ENCODE measurements around the gene MFSD6. TPM values are rescaled to one million over a fixed set of nuclear protein-coding genes. Genes with fewer than 3 reads are reported as not detected.

The MFSD6 gene
- total RNA-seq, 1 donor from 2014 or later: 55.8 TPM

DNA sequence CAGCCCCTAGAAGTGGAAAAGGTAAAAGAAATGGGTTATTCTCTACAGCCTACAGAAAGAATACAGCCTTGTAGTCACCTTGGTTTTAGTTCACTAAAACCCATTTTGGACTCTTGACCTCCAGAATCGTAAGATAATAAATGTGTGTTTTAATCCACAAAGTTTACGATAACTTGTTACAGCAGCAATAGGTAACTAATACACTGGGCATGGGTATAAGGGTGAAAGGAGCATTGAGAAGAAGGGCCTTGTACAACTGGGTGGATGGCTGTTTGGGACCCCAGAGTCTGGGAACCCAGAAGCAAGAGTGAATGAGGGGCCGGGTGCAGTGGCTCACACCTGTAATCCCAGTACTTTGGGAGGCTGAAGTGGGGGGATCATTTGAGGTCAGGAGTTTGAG is 2.2 kb upstream of the MFSD6 start:
- Histone ChIP-seq H3K27ac (no peak overlapping the region), H3K9me3 (no peaks in the 10 kb centered on the region), H3K36me3 (no peaks in the 10 kb centered on the region), H3K4me1 (peaks cover 19% of the 10 kb centered on the region), H3K4me3 (no peak overlapping the region), H3K27me3 (no peaks in the 10 kb centered on the region)
- DNase-seq: no peak
- no peak for ATAC-seq
- intact Hi-C loops (cut with DNase I): no loop called here
- TF ChIP-seq, protein P1, sequence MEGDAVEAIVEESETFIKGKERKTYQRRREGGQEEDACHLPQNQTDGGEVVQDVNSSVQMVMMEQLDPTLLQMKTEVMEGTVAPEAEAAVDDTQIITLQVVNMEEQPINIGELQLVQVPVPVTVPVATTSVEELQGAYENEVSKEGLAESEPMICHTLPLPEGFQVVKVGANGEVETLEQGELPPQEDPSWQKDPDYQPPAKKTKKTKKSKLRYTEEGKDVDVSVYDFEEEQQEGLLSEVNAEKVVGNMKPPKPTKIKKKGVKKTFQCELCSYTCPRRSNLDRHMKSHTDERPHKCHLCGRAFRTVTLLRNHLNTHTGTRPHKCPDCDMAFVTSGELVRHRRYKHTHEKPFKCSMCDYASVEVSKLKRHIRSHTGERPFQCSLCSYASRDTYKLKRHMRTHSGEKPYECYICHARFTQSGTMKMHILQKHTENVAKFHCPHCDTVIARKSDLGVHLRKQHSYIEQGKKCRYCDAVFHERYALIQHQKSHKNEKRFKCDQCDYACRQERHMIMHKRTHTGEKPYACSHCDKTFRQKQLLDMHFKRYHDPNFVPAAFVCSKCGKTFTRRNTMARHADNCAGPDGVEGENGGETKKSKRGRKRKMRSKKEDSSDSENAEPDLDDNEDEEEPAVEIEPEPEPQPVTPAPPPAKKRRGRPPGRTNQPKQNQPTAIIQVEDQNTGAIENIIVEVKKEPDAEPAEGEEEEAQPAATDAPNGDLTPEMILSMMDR (IDR thresholded peaks at IDR 0.05): no peak

- intact Hi-C loops (cut with DNase I): no loop called here
These were observed 1.4 kb upstream of the MFSD6 start for GRCh38 chr2:190406805-190407204.

DNA sequence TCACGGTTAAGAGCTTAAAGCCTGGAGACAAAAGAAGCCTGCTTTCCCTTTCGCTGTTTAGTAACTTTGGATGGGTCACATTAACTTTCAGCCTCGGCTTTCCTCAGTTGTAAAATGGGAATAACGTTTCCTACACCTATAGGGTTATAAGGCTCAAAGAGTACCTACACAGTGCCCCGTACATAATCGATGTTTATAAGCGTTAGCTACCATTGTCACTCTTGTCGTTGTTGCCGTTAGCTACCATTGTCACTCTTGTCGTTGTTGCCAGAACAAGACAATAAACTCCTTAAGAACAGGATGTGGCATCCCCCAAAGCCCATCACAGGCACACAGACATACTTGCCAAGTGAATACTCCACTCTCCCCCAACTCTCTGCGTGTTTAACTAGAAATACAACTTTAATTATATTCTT is 901 bp upstream of the MFSD6 start:
- no peak for DNase-seq
- peak overlapping the region; percentile 73 for H3K4me3 ChIP-seq
- H3K27me3 ChIP-seq: no peaks in the 10 kb centered on the region
- TF ChIP-seq, protein P1 (IDR thresholded peaks at IDR 0.05): no peak
- no peaks in the 10 kb centered on the region for H3K36me3 ChIP-seq
- peak overlapping the region; percentile 90 for H3K27ac ChIP-seq
- no peaks in the 10 kb centered on the region for H3K9me3 ChIP-seq
- ATAC-seq: no peak
- intact Hi-C loops (cut with DNase I): no loop called here
- H3K4me1 ChIP-seq: peaks cover 27% of the 10 kb centered on the region

More at GRCh38 chr2:190406805-190407204, 1.4 kb upstream of the MFSD6 start:
- peaks cover 27% of the 10 kb centered on the region for H3K4me1 ChIP-seq
- DNase-seq: no peak
- no peaks in the 10 kb centered on the region for H3K9me3 ChIP-seq
- H3K27ac ChIP-seq: peak overlapping the region; percentile 90
- TF ChIP-seq, protein P1 (IDR thresholded peaks at IDR 0.05): no peak
- no peaks in the 10 kb centered on the region for H3K36me3 ChIP-seq
- H3K27me3 ChIP-seq: no peaks in the 10 kb centered on the region
- H3K4me3 ChIP-seq: no peak overlapping the region
- ATAC-seq: no peak

GRCh38 chr2:190408538-190409271 is 550 bp downstream of the MFSD6 start:
- TF ChIP-seq, protein P1 (IDR thresholded peaks at IDR 0.05): no peak
- no peaks in the 10 kb centered on the region for H3K9me3 ChIP-seq
- peak overlapping the region; percentile 90 for H3K27ac ChIP-seq
- peaks cover 27% of the 10 kb centered on the region for H3K4me1 ChIP-seq
- H3K27me3 ChIP-seq: no peaks in the 10 kb centered on the region
- peak; percentile 75 for ATAC-seq
- intact Hi-C loops (cut with DNase I): no loop called here
- H3K4me3 ChIP-seq: peak overlapping the region; percentile 73
- no peaks in the 10 kb centered on the region for H3K36me3 ChIP-seq
- DNase-seq: peak; percentile 87

DNA sequence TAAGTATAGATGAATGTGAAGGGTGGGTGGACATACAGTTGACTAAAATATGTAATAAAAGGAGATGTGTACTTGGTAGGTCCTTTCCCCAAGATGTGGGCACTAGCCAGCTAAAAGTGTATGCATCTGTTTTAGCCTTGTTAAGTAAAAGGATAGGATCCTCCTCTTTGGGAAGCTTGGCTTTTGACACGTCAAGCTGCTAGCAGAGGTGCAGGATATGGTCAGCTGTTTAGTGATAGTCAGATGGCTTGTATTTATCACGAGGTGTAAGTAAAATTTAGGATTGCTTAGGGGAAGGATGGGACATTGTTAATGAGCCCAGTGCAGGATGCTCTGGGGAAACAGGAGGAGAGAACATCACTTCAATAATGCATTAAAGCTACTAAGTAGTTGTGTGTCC is 1.5 kb downstream of the MFSD6 start:
- intact Hi-C loops (cut with DNase I): no loop called here
- ATAC-seq (no peak), DNase-seq (no peak)
- Histone ChIP-seq H3K27me3 (no peaks in the 10 kb centered on the region), H3K36me3 (no peaks in the 10 kb centered on the region), H3K27ac (peak overlapping the region; percentile 90), H3K4me1 (peaks cover 27% of the 10 kb centered on the region), H3K9me3 (no peaks in the 10 kb centered on the region), H3K4me3 (peak overlapping the region; percentile 73)
- TF ChIP-seq, protein P1 (IDR thresholded peaks at IDR 0.05): no peak
